Loucy (cell line): Measurements from ENCODE around the gene TRIM25.

Source experiments
- CTCF ChIP-seq: fragments of 200-600 bp; sonication (generic); conservative IDR thresholded peaks from 2 replicates; pipeline ENCODE4 v1.5.1; 2014; ENCODE audit warnings: mild to moderate bottlenecking, antibody characterized with exemption, low read length
- EZH2phosphoT487 ChIP-seq: fragments of 200-600 bp; IDR thresholded peaks from 2 replicates; pipeline ENCODE4 v1.6.1; 2018; ENCODE audit warnings: antibody characterized with exemption, mild to moderate bottlenecking, moderate library complexity, borderline replicate concordance

DNA sequence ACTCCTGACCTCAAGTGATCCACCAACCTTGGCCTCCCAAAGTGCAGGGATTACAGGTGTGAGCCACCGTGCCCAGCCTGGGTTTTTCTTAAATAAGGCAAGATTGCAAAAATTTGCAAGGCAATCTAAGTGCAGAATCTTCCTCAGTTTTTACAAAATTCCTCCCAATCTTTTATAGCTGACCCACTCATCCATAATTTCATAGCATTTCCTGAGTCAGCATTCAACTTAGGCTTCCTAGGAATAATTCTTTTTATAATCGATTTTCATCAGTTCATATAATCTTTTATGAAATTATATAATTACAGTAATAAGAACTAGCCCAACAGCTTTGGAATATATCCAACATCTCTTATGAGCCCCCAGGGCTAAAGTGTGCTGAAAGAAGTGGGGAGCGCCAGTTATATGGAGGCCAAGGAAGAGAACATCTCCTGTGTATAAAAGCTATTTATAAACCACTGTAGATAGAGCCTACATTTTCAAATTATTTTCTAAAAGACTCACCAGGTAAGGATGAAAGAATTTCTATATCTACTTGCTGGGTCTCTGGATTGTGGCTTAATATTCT, 32.2 kb upstream of the TRIM25 start:
- TF ChIP-seq CTCF (no peak), EZH2phosphoT487 (no peak)
